ENCODE results near the gene NPY4R.
"Not testable (repeated sequence)": the region's sequence is repeated elsewhere in the genome, so short reads cannot be mapped to it uniquely, and the experiment has no call there.

DNA sequence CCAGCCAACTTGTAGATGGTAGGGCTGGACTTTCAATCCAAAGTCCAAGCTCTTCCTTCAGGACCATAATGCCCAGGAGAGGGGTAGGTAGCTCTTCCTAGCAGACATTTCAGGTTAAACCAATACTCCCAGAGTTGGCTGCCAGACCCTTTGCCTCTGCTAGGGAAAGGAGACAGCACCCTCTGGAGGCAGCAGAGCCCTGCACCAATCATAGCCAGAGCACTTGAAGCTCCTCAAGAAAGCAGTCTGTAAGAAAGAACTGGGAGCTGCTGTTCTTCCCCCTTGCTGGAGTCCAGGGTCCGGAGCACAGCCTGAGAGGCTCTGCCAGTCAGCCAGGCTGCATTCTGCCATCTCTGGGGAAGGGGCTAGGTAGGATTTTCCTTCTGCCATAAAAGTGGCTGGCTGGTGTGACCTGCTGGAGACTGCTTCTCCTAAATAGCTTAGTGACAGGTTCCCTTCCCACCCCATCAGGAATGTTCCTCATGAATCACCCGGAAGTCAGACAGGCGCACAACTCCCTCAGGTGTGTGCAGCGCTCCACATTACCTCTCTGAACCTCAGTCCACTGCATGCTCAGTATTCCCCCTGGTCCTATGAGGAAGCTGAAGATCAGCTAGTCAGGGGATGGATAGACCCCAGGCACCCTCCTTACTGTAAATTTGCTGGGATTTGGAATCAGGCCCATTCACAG lies 2.5 kb upstream of the NPY4R start:
- TF ChIP-seq, protein P1, sequence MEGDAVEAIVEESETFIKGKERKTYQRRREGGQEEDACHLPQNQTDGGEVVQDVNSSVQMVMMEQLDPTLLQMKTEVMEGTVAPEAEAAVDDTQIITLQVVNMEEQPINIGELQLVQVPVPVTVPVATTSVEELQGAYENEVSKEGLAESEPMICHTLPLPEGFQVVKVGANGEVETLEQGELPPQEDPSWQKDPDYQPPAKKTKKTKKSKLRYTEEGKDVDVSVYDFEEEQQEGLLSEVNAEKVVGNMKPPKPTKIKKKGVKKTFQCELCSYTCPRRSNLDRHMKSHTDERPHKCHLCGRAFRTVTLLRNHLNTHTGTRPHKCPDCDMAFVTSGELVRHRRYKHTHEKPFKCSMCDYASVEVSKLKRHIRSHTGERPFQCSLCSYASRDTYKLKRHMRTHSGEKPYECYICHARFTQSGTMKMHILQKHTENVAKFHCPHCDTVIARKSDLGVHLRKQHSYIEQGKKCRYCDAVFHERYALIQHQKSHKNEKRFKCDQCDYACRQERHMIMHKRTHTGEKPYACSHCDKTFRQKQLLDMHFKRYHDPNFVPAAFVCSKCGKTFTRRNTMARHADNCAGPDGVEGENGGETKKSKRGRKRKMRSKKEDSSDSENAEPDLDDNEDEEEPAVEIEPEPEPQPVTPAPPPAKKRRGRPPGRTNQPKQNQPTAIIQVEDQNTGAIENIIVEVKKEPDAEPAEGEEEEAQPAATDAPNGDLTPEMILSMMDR (IDR thresholded peaks at IDR 0.05) = not testable (repeated sequence)
- TF ChIP-seq POLR2AphosphoS5 (IDR thresholded peaks at IDR 0.05) = not testable (repeated sequence)
